Measurements from ENCODE around the gene PACSIN2. TPM values are rescaled to one million over a fixed set of nuclear protein-coding genes. Genes with fewer than 3 reads are reported as not detected.

Gene PACSIN2
- total RNA-seq, 2 experiments from 2014 or later: 32.0 to 39.9 TPM

GRCh38 chr22:42913874-42914510 lies 101.0 kb downstream of the PACSIN2 start:
- DNase-seq: no peak
- CTCF ChIA-PET: no interaction called here
- Mint-ChIP-seq H3K4me1 (peaks cover under 1% of the 10 kb centered on the region), H3K27me3 (no peaks in the 10 kb centered on the region), H3K36me3 (peaks cover 2% of the 10 kb centered on the region), H3K9me3 (ENCODE audit: low read depth) (no peaks in the 10 kb centered on the region), H3K4me3 (no peak overlapping the region), H3K27ac (no peak overlapping the region)
- no peak for ATAC-seq

- ATAC-seq (no peak), DNase-seq (no peak)
- Mint-ChIP-seq H3K27me3 (no peaks in the 10 kb centered on the region), H3K9me3 (ENCODE audit: low read depth) (no peaks in the 10 kb centered on the region), H3K27ac (no peak overlapping the region), H3K4me3 (no peak overlapping the region), H3K36me3 (peaks cover 2% of the 10 kb centered on the region), H3K4me1 (no peaks in the 10 kb centered on the region)
- CTCF ChIA-PET: no interaction called here
These were observed 102.9 kb downstream of the PACSIN2 start for GRCh38 chr22:42912059-42912458.

DNA sequence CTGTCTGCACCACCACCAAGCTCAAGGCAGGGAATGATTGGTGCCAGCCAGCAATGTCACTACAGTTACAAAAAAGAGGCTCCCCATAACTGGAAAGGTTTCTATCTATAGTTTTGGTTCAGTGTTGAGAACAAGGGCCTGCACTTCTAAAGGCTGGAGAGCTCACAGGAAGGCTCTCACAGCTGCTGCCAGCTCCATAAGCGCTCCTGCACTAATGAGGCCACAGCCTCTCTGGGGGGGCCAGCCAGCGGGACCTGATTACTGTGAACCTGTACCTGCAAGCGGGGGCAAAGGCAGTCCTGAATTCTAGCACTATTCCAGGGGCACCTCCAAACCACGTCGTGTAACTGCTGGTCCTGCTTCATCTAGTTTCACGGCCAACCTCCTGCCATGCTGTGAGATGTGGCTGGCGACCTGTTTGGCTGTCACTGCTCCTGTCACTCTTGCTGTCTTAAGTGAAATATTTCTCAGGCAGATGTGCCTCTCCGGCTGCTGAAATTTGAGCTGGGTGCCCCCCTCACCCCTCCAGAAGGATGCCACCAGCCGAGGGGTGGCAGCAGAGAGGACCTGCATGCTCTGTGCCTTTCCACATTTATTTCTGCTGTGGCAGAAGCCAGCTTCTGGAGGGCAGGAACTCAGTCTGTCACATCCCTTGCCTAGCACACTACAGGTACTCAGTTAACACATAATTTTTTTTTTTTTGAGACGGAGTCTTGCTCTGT lies 104.6 kb downstream of the PACSIN2 start:
- H3K4me1 Mint-ChIP-seq: no peaks in the 10 kb centered on the region

GRCh38 chr22:42909363-42910058 lies 105.4 kb downstream of the PACSIN2 start:
- no peak overlapping the region for H3K27ac Mint-ChIP-seq
- no peaks in the 10 kb centered on the region for H3K27me3 Mint-ChIP-seq
- H3K4me1 Mint-ChIP-seq: no peaks in the 10 kb centered on the region
- DNase-seq (no peak), ATAC-seq (no peak)
- H3K4me3 Mint-ChIP-seq: no peak overlapping the region
- CTCF ChIA-PET: interaction anchor here (0.9 kb wide), 1 partner anchor 124 kb away, joined by 4 read pairs; no protein-coding TSS in a partner anchor
- H3K36me3 Mint-ChIP-seq: peaks cover 2% of the 10 kb centered on the region
- no peaks in the 10 kb centered on the region for H3K9me3 Mint-ChIP-seq (ENCODE audit: low read depth)

More for the DNA sequence above, 104.6 kb downstream of the PACSIN2 start:
- no peaks in the 10 kb centered on the region for H3K9me3 Mint-ChIP-seq (ENCODE audit: low read depth)
- peaks cover 2% of the 10 kb centered on the region for H3K36me3 Mint-ChIP-seq
- no peak for DNase-seq
- H3K27ac Mint-ChIP-seq: no peak overlapping the region
- no peak overlapping the region for H3K4me3 Mint-ChIP-seq
- CTCF ChIA-PET: interaction anchor here (1.3 kb wide), 1 partner anchor 43 kb away, joined by 5 read pairs; no protein-coding TSS in a partner anchor
- ATAC-seq: no peak
- no peaks in the 10 kb centered on the region for H3K27me3 Mint-ChIP-seq

DNA sequence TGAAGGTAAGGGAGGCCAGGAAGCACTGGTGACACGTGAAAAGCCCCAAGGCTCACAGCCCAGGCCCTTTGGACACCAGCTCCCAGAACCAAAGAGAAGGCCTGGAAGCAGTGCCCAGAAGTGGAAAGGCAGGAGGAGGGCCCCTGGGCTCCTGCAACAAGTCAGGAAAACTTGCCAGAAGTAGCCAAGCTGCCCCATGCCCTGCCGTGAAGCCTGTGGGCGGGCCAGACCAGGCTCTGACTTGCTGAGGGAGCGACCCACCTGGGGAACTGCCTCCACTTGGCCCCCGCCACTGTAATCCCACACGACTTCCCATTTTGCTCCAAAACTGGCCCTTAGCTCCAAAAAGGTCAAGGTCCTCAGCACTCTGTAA lies 106.6 kb downstream of the PACSIN2 start:
- DNase-seq (no peak), ATAC-seq (no peak)
- Mint-ChIP-seq H3K36me3 (peaks cover 2% of the 10 kb centered on the region), H3K9me3 (ENCODE audit: low read depth) (no peaks in the 10 kb centered on the region), H3K4me1 (no peaks in the 10 kb centered on the region), H3K27me3 (no peaks in the 10 kb centered on the region), H3K4me3 (no peak overlapping the region), H3K27ac (no peak overlapping the region)
- CTCF ChIA-PET: no interaction called here

GRCh38 chr22:42907404-42908373 lies 107.3 kb downstream of the PACSIN2 start:
- Mint-ChIP-seq H3K27ac (no peak overlapping the region), H3K9me3 (ENCODE audit: low read depth) (no peaks in the 10 kb centered on the region), H3K27me3 (no peaks in the 10 kb centered on the region), H3K4me3 (no peak overlapping the region), H3K4me1 (no peaks in the 10 kb centered on the region), H3K36me3 (peaks cover 2% of the 10 kb centered on the region)
- CTCF ChIA-PET: interaction anchor here (1.5 kb wide), 1 partner anchor 40 kb away, joined by 4 read pairs; no protein-coding TSS in a partner anchor
- no peak for DNase-seq
- ATAC-seq: no peak

- no peaks in the 10 kb centered on the region for H3K9me3 Mint-ChIP-seq (ENCODE audit: low read depth)
- CTCF ChIA-PET: interaction anchor here (1.5 kb wide), 1 partner anchor 39 kb away, joined by 4 read pairs; no protein-coding TSS in a partner anchor
- no peaks in the 10 kb centered on the region for H3K4me1 Mint-ChIP-seq
- no peaks in the 10 kb centered on the region for H3K27me3 Mint-ChIP-seq
- H3K36me3 Mint-ChIP-seq: peaks cover 2% of the 10 kb centered on the region
- DNase-seq (no peak), ATAC-seq (no peak)
- H3K27ac Mint-ChIP-seq: no peak overlapping the region
- no peak overlapping the region for H3K4me3 Mint-ChIP-seq
These were observed 108.2 kb downstream of the PACSIN2 start for GRCh38 chr22:42906605-42907348.

DNA sequence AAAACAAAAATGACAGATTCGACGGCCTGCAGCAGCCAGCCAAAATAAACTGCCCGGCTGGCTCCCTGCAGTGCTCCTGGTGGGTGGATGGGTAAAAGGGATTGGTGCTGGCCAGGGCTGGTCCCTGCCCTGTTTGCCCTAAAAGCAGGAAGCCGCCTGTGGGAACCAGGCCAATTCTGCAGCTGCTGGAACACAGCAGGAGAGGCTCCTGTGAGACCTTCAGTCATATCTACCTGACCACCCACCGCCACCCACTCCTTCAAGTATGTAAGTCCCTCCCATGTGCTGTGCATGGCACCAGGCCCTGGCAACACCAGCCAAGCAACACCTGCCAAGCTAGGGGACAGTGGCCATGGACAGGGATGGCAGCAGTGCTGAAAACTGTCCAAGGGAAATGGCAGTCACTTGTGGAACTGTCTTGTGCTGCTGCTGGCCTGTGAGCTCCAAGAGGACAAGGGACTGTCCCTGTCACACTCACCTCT lies 109.2 kb downstream of the PACSIN2 start:
- H3K36me3 Mint-ChIP-seq: no peaks in the 10 kb centered on the region
- no peak overlapping the region for H3K27ac Mint-ChIP-seq
- ATAC-seq: no peak
- DNase-seq: no peak
- no peaks in the 10 kb centered on the region for H3K9me3 Mint-ChIP-seq (ENCODE audit: low read depth)
- CTCF ChIA-PET: no interaction called here
- H3K4me3 Mint-ChIP-seq: no peak overlapping the region
- no peaks in the 10 kb centered on the region for H3K4me1 Mint-ChIP-seq
- H3K27me3 Mint-ChIP-seq: no peaks in the 10 kb centered on the region

GRCh38 chr22:42905217-42905616 lies 109.7 kb downstream of the PACSIN2 start:
- ATAC-seq (no peak), DNase-seq (no peak)
- Mint-ChIP-seq H3K4me3 (no peak overlapping the region), H3K4me1 (no peaks in the 10 kb centered on the region), H3K36me3 (no peaks in the 10 kb centered on the region), H3K9me3 (ENCODE audit: low read depth) (no peaks in the 10 kb centered on the region), H3K27me3 (no peaks in the 10 kb centered on the region), H3K27ac (no peak overlapping the region)
- CTCF ChIA-PET: interaction anchor here (0.9 kb wide), 1 partner anchor 60 kb away, joined by 3 read pairs; no protein-coding TSS in a partner anchor

DNA sequence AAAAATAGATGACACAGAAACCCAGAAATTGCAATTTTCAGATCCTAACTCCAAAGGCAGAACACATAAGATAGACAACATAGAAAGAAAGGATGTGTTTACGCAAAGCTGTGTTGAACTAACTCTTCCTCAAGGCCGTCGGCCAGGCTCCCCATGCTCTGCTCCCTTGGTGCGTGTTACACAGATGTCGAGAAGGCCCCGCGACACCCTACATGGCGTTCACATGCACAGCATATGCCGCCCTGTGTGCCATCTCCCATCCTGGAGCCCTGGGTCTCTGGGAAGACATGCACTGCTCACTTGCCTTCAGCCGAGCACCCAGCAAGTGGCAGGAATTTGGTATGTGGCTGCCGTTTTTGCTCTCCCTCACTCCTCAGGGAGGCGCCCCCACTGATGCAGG lies 110.9 kb downstream of the PACSIN2 start:
- Mint-ChIP-seq H3K9me3 (ENCODE audit: low read depth) (no peaks in the 10 kb centered on the region), H3K36me3 (no peaks in the 10 kb centered on the region), H3K27me3 (no peaks in the 10 kb centered on the region), H3K27ac (no peak overlapping the region), H3K4me1 (no peaks in the 10 kb centered on the region), H3K4me3 (no peak overlapping the region)
- DNase-seq (no peak), ATAC-seq (no peak)
- CTCF ChIA-PET: interaction anchor here (1.1 to 3.0 kb wide), 2 partner anchors 9 to 36 kb away, joined by 3 to 10 read pairs; no protein-coding TSS in a partner anchor

DNA sequence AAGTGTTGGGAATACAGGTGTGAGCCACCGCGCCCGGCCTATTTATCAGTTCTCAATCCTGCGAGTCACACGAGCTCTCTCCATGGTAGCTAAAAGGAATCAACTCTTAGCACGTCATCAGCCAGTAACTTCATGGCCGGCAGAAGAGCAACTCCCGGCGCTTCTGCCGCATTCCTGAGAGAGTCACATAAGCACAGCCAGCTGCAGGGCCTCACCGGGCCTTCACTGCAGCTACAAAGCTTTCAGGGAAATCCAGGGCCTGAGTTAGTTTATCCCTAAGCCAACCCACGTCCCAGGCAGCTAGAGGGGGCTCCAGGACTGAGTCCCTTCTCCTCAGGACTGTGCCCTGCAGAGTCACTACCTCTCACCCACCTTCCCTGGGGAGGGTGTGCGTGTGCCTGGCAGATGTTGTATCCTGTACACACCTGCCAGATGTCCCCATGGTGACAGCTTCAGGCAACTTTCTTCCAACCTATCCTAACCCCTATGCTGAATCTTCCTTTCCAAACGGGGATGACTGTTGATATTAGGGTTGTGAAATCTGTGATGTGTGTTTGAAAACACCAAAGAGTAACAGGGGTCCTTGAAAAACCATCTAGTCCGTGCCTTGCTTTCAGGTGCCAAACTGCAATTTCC lies 112.0 kb downstream of the PACSIN2 start:
- H3K4me1 Mint-ChIP-seq: no peaks in the 10 kb centered on the region
- no peak for DNase-seq
- H3K4me3 Mint-ChIP-seq: no peak overlapping the region
- H3K27me3 Mint-ChIP-seq: no peaks in the 10 kb centered on the region
- no peak for ATAC-seq
- CTCF ChIA-PET: interaction anchor here (0.7 to 3.0 kb wide), 5 partner anchors 8 to 35 kb away, joined by 3 to 10 read pairs (median 4); no protein-coding TSS in a partner anchor
- H3K9me3 Mint-ChIP-seq (ENCODE audit: low read depth): no peaks in the 10 kb centered on the region
- H3K27ac Mint-ChIP-seq: no peak overlapping the region
- H3K36me3 Mint-ChIP-seq: no peaks in the 10 kb centered on the region

All from activated CD8-positive, alpha-beta memory T cell treated with anti-CD3 and anti-CD28 coated beads, Interleukin-2, amount 10 ng/mL, durations not matched to agents 7 days and 5 days (primary cell).